Measurements from ENCODE around the gene MMP1. TPM values are rescaled to one million over a fixed set of nuclear protein-coding genes. Genes with fewer than 3 reads are reported as not detected.

Gene MMP1
- 19.1 TPM for total RNA-seq
- long read RNA-seq, transcript MMP1-201 (10 exons, 1,970 nt): major isoform, 19 of 20 reads
- long read RNA-seq, partial matches to known transcripts: 1 of 20 reads
- long read RNA-seq, other reads (novel, unspliced or antisense): 0 of 20 reads

- intact Hi-C loops (cut with DNase I): no loop called here
- Histone ChIP-seq H3K4me1 (no peaks in the 10 kb centered on the region), H3K27me3 (no peaks in the 10 kb centered on the region), H3K36me3 (no peaks in the 10 kb centered on the region), H3K4me3 (no peak within 1 kb of the TSS), H3K27ac (no peak within 1 kb of the TSS), H3K9me3 (no peaks in the 10 kb centered on the region)
- TF ChIP-seq CTCF (IDR thresholded peaks at IDR 0.05): no peak
- ATAC-seq (no peak), DNase-seq (no peak)
Measured at GRCh38 chr11:102798012-102798746, at the start of gene MMP1. Gene MMP1 (minus strand): TSS chr11:102798160. CDS start chr11:102798092, 68 bp downstream.

- H3K4me3 ChIP-seq: no peak overlapping the region
- no peaks in the 10 kb centered on the region for H3K9me3 ChIP-seq
- intact Hi-C loops (cut with DNase I): no loop called here
- DNase-seq (no peak), ATAC-seq (no peak)
- H3K4me1 ChIP-seq: no peaks in the 10 kb centered on the region
- no peak overlapping the region for H3K27ac ChIP-seq
- no peak for TF ChIP-seq CTCF (IDR thresholded peaks at IDR 0.05)
- H3K27me3 ChIP-seq: no peaks in the 10 kb centered on the region
- no peaks in the 10 kb centered on the region for H3K36me3 ChIP-seq
Measured at GRCh38 chr11:102846292-102846691, 48.3 kb upstream of the MMP1 start.

GRCh38 chr11:102843489-102843888, 45.5 kb upstream of the MMP1 start, which contains the start of gene MMP3:
Gene MMP3 (minus strand): TSS chr11:102843609. CDS start chr11:102843546, 63 bp downstream.
- H3K4me1 ChIP-seq: no peaks in the 10 kb centered on the region
- H3K9me3 ChIP-seq: no peaks in the 10 kb centered on the region
- intact Hi-C loops (cut with DNase I): no loop called here
- no peaks in the 10 kb centered on the region for H3K36me3 ChIP-seq
- H3K27me3 ChIP-seq: no peaks in the 10 kb centered on the region
- no peak within 1 kb of the TSS for H3K27ac ChIP-seq
- TF ChIP-seq CTCF (IDR thresholded peaks at IDR 0.05): no peak
- ATAC-seq: no peak
- DNase-seq: no peak
- H3K4me3 ChIP-seq: no peak within 1 kb of the TSS

- H3K36me3 ChIP-seq: no peaks in the 10 kb centered on the region
- intact Hi-C loops (cut with DNase I): no loop called here
- no peak for ATAC-seq
- H3K27ac ChIP-seq: no peak overlapping the region
- H3K4me3 ChIP-seq: no peak overlapping the region
- H3K27me3 ChIP-seq: no peaks in the 10 kb centered on the region
- no peaks in the 10 kb centered on the region for H3K9me3 ChIP-seq
- H3K4me1 ChIP-seq: no peaks in the 10 kb centered on the region
- no peak for TF ChIP-seq CTCF (IDR thresholded peaks at IDR 0.05)
- DNase-seq: no peak
Measured at GRCh38 chr11:102842930-102843329, 45.0 kb upstream of the MMP1 start.

- no peaks in the 10 kb centered on the region for H3K27me3 ChIP-seq
- intact Hi-C loops (cut with DNase I): no loop called here
- no peak overlapping the region for H3K27ac ChIP-seq
- no peaks in the 10 kb centered on the region for H3K9me3 ChIP-seq
- no peak for ATAC-seq
- no peak for DNase-seq
- no peak for TF ChIP-seq CTCF (IDR thresholded peaks at IDR 0.05)
- no peaks in the 10 kb centered on the region for H3K36me3 ChIP-seq
- H3K4me3 ChIP-seq: no peak overlapping the region
- H3K4me1 ChIP-seq: no peaks in the 10 kb centered on the region
Measured at GRCh38 chr11:102840018-102840417, 42.1 kb upstream of the MMP1 start.

Data from upper lobe of right lung (tissue), 1 donor.